Inflammatory macrophage (primary cell): ENCODE measurements around the gene KANK2.

Experiments used
- DNase-seq, 2 donors: peaks; one replicate each; pipeline ENCODE4 v3.0.0-alpha.2; 2020 to 2022

KANK2 gene

GRCh38 chr19:11225815-11226214 lies 28.5 kb upstream of the KANK2 start:
- no peak for DNase-seq

GRCh38 chr19:11225172-11225571 lies 27.8 kb upstream of the KANK2 start:
- DNase-seq: no peak

GRCh38 chr19:11224429-11224828 lies 27.1 kb upstream of the KANK2 start:
- no peak for DNase-seq

- peak in 1 of 2 donors; percentile 22 for DNase-seq
These were observed 25.9 kb upstream of the KANK2 start for GRCh38 chr19:11223200-11223599.

GRCh38 chr19:11221082-11221598 lies 23.8 kb upstream of the KANK2 start:
- DNase-seq: no peak

GRCh38 chr19:11214387-11214786 lies 17.0 kb upstream of the KANK2 start:
- DNase-seq: no peak

- DNase-seq: no peak
These were observed 13.2 kb upstream of the KANK2 start for GRCh38 chr19:11210656-11210928.

GRCh38 chr19:11209839-11210655 lies 12.7 kb upstream of the KANK2 start:
- DNase-seq: no peak

GRCh38 chr19:11208561-11209471 lies 11.5 kb upstream of the KANK2 start:
- DNase-seq: no peak

- DNase-seq: no peak
These were observed 8.7 kb upstream of the KANK2 start for GRCh38 chr19:11205939-11206570.

GRCh38 chr19:11204943-11205349 lies 7.6 kb upstream of the KANK2 start:
- no peak for DNase-seq

- no peak for DNase-seq
These were observed 6.8 kb upstream of the KANK2 start for GRCh38 chr19:11204076-11204602.

- DNase-seq: no peak
These were observed 6.1 kb upstream of the KANK2 start for GRCh38 chr19:11203194-11204075.

GRCh38 chr19:11202488-11203193 lies 5.3 kb upstream of the KANK2 start:
- no peak for DNase-seq

- DNase-seq: no peak
These were observed 4.4 kb upstream of the KANK2 start for GRCh38 chr19:11201791-11202190.

GRCh38 chr19:11200931-11201330 lies 3.6 kb upstream of the KANK2 start:
- DNase-seq: no peak

- no peak for DNase-seq
These were observed 2.8 kb upstream of the KANK2 start for GRCh38 chr19:11200015-11200574.

GRCh38 chr19:11199517-11199916 lies 2.2 kb upstream of the KANK2 start:
- DNase-seq: no peak

GRCh38 chr19:11198769-11199424 lies 1.6 kb upstream of the KANK2 start:
- no peak for DNase-seq

- no peak for DNase-seq
These were observed 810 bp upstream of the KANK2 start for GRCh38 chr19:11198175-11198534.
